OCI-LY7 (cell line): ENCODE measurements around the gene SLC5A9. TPM values are rescaled to one million over a fixed set of nuclear protein-coding genes. Genes with fewer than 3 reads are reported as not detected.

Source experiments
- BruUV-seq: library from RNA; stranded (reverse); fragments of 400-500 nt; replicated peaks from 2 replicates; lab custom pipeline; 2021; lab: Mats Ljungman, UMichigan
- CTCF ChIA-PET: fragments of 300-600 bp; sonication (Branson Sonifier 250); formaldehyde crosslinking; loops from one replicate; lab custom pipeline; 2022; ENCODE audit warnings: antibody characterized with exemption; ENCODE audit not compliant: unreplicated experiment; lab: Charles Lee
- POLR2A ChIA-PET: fragments of 300-600 bp; sonication (Branson Sonifier 250); formaldehyde crosslinking; loops from one replicate; lab custom pipeline; 2022; ENCODE audit warnings: antibody characterized with exemption; lab: Charles Lee
- DNase-seq: peaks from one replicate; pipeline ENCODE4 v3.0.0-alpha.2; 2015; ENCODE audit warnings: low spot score
- H2AFZ ChIP-seq: fragments of 200-600 bp; sonication (generic), shearing (Covaris generic); 2 replicates; pipeline ENCODE4 v1.6.1; 2014; ENCODE audit warnings: mild to moderate bottlenecking, antibody characterized with exemption, low read length, moderate library complexity
- H3K27ac ChIP-seq: fragments of 200-600 bp; sonication (generic); 2 replicates; pipeline ENCODE4 v1.5.1; 2014; ENCODE audit warnings: mixed run types, low read depth, mild to moderate bottlenecking, moderate library complexity, low read length, inconsistent platforms; ENCODE audit not compliant: poor library complexity, severe bottlenecking
- H3K36me3 ChIP-seq: fragments of 200-600 bp; sonication (generic); 2 replicates; pipeline ENCODE4 v1.6.1; 2014; ENCODE audit warnings: mild to moderate bottlenecking, antibody characterized with exemption, low read length, moderate library complexity, mixed read lengths; ENCODE audit not compliant: insufficient read depth
- H3K4me1 ChIP-seq: fragments of 200-600 bp; sonication (generic); 2 replicates; pipeline ENCODE4 v1.5.1; 2014; ENCODE audit warnings: mild to moderate bottlenecking, low read length; ENCODE audit not compliant: insufficient read depth, poor library complexity, severe bottlenecking
- H3K4me2 ChIP-seq: fragments of 200-600 bp; sonication (generic); 2 replicates; pipeline ENCODE4 v1.6.1; 2014; ENCODE audit warnings: mild to moderate bottlenecking, low read length
- H3K4me3 ChIP-seq: fragments of 200-600 bp; sonication (generic); 2 replicates; pipeline ENCODE4 v1.5.1; 2014; ENCODE audit warnings: mild to moderate bottlenecking, low read depth, low read length; ENCODE audit not compliant: poor library complexity, severe bottlenecking
- H3K79me2 ChIP-seq: fragments of 200-600 bp; sonication (generic); 2 replicates; pipeline ENCODE4 v1.6.1; 2016; ENCODE audit warnings: low read depth, mild to moderate bottlenecking, low read length, moderate library complexity, mixed read lengths; ENCODE audit not compliant: insufficient read depth
- H3K9me2 ChIP-seq: fragments of 200-600 bp; sonication (generic); 2 replicates; pipeline ENCODE4 v1.6.1; 2016; ENCODE audit warnings: mild to moderate bottlenecking, low read length, mixed read lengths; ENCODE audit not compliant: insufficient read depth
- H3K9me3 ChIP-seq: fragments of 200-600 bp; sonication (generic); 2 replicates; pipeline ENCODE4 v1.6.1; 2014; ENCODE audit warnings: mild to moderate bottlenecking, mixed run types, low read length, mixed read lengths
- H4K20me1 ChIP-seq: fragments of 200-600 bp; sonication (generic); 2 replicates; pipeline ENCODE4 v1.6.1; 2014; ENCODE audit warnings: mild to moderate bottlenecking, antibody characterized with exemption, low read length, moderate library complexity, mixed read lengths; ENCODE audit not compliant: insufficient read depth
- EZH2phosphoT487 ChIP-seq: fragments of 200-600 bp; sonication (generic); IDR thresholded peaks from 2 replicates; pipeline ENCODE4 v1.6.1; 2018; ENCODE audit warnings: low read depth, borderline replicate concordance, mild to moderate bottlenecking, mixed run types, antibody characterized with exemption, low read length, moderate library complexity, mixed read lengths
- intact Hi-C: fragments of 100-400 bp; cut with micrococcal nuclease; formaldehyde crosslinking; loops from one replicate; pipeline ENCODE4 v1.10.0; 2022; ENCODE audit not compliant: unreplicated experiment
- total RNA-seq, 2 experiments: library from RNA; depleted of rRNA in 1 of 2; stranded (reverse); fragments of >200 nt in 1 of 2; shearing (Covaris generic) in 1 of 2; gene quantifications; 2 replicates each; pipeline ENCODE4 v1.2.3, GENCODE V29; 2014 to 2022
- TF ChIP-seq, protein P1 (sequence below): fragments of 200-600 bp; sonication (generic); conservative IDR thresholded peaks from 2 replicates; pipeline ENCODE4 v1.5.1; 2014; ENCODE audit warnings: mild to moderate bottlenecking, antibody characterized with exemption, low read length, moderate library complexity, mixed read lengths

The SLC5A9 gene
- total RNA-seq, 2 experiments from 2014 or later: not detected

DNA sequence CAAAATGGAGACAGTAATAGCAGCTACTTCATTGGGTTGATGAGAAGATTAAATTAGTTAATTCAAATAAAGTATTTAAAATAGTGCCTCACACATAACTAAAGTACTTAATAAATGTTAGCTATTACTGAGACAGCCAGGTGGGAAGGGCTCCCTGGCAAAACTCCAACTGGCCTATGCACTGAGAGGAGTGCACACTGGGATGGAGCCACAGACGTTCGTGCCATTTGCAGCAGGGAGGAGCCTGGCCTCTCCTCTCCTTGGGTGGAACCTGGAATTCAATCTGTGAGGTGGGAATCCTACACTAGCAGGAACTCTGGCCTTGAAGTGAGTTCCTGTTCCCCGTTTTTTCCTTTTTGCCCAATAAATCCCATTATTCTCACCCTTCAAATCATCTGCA lies 28.1 kb downstream of the SLC5A9 start:
- Histone ChIP-seq H3K9me2 (no peaks in the 10 kb centered on the region), H3K9me3 (no peaks in the 10 kb centered on the region), H3K4me1 (no peaks in the 10 kb centered on the region), H3K36me3 (no peaks in the 10 kb centered on the region), H3K79me2 (no peaks in the 10 kb centered on the region), H4K20me1 (no peaks in the 10 kb centered on the region), H2AFZ (no peak overlapping the region), H3K27ac (no peak overlapping the region), H3K4me2 (no peak overlapping the region), H3K4me3 (no peak overlapping the region)
- DNase-seq: no peak
- no TSS peak for BruUV-seq
- TF ChIP-seq, protein P1, sequence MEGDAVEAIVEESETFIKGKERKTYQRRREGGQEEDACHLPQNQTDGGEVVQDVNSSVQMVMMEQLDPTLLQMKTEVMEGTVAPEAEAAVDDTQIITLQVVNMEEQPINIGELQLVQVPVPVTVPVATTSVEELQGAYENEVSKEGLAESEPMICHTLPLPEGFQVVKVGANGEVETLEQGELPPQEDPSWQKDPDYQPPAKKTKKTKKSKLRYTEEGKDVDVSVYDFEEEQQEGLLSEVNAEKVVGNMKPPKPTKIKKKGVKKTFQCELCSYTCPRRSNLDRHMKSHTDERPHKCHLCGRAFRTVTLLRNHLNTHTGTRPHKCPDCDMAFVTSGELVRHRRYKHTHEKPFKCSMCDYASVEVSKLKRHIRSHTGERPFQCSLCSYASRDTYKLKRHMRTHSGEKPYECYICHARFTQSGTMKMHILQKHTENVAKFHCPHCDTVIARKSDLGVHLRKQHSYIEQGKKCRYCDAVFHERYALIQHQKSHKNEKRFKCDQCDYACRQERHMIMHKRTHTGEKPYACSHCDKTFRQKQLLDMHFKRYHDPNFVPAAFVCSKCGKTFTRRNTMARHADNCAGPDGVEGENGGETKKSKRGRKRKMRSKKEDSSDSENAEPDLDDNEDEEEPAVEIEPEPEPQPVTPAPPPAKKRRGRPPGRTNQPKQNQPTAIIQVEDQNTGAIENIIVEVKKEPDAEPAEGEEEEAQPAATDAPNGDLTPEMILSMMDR: no peak
- no peak for TF ChIP-seq EZH2phosphoT487
- CTCF ChIA-PET: no interaction called here
- intact Hi-C loops: no loop called here
- POLR2A ChIA-PET: no interaction called here

DNA sequence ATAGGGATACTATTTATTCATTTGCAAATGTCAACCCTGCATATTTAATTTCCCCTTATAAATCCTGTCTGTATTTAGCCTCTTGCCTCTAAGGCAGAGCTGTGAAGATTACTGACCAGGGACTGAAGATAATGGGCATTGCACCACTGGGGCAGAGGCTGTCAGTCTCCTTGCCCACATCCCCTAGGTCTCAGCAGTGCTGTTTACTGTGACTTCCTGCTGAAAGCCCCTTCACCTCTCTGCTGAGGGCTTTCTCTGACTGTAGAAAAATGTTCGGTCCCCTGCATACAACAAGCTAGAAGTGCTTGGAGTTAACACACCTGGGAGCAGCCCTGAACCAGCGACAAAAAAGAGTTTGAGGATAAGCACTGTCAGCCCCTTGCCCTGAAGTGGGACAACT lies 28.8 kb downstream of the SLC5A9 start:
- Histone ChIP-seq H3K9me2 (no peaks in the 10 kb centered on the region), H3K4me3 (no peak overlapping the region), H3K9me3 (no peaks in the 10 kb centered on the region), H2AFZ (no peak overlapping the region), H3K4me1 (no peaks in the 10 kb centered on the region), H3K79me2 (no peaks in the 10 kb centered on the region), H3K4me2 (no peak overlapping the region), H3K27ac (no peak overlapping the region), H4K20me1 (no peaks in the 10 kb centered on the region), H3K36me3 (no peaks in the 10 kb centered on the region)
- intact Hi-C loops: no loop called here
- ChIA-PET POLR2A (no interaction called here), CTCF (no interaction called here)
- BruUV-seq: no TSS peak
- no peak for DNase-seq
- no peak for TF ChIP-seq EZH2phosphoT487
- TF ChIP-seq, protein P1: no peak

DNA sequence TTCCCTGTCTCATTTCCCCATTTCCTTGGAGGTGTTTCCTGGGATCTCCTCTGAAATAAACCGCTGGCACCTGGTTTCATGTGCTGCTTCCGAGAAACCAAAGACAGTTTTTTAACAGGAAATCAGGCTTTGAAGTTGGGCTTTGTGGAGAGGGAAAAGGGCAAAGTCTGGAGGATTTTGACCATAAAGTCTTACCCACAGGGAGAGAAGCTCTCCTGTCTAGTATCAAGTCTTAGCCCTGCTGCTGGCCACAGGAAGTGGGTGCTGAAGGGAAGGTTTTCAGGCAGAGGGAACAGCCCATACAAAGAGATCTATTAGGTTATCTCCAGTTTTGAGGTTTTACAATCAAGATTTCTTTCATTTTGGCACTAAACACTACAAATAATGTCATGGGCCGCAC lies 29.3 kb downstream of the SLC5A9 start:
- Histone ChIP-seq H3K27ac (no peak overlapping the region), H3K9me3 (no peaks in the 10 kb centered on the region), H3K4me3 (no peak overlapping the region), H2AFZ (no peak overlapping the region), H3K36me3 (no peaks in the 10 kb centered on the region), H3K4me1 (no peaks in the 10 kb centered on the region), H3K79me2 (no peaks in the 10 kb centered on the region), H3K4me2 (no peak overlapping the region), H4K20me1 (no peaks in the 10 kb centered on the region), H3K9me2 (no peaks in the 10 kb centered on the region)
- no TSS peak for BruUV-seq
- no peak for DNase-seq
- TF ChIP-seq, protein P1: no peak
- TF ChIP-seq EZH2phosphoT487: no peak
- POLR2A ChIA-PET: no interaction called here
- CTCF ChIA-PET: no interaction called here
- intact Hi-C loops: no loop called here
